ENCODE measurements around the gene THSD4. TPM values are rescaled to one million over a fixed set of nuclear protein-coding genes. Genes with fewer than 3 reads are reported as not detected.

The THSD4 gene
- total RNA-seq, 1 experiment from 2014 or later = 19.5 TPM

DNA sequence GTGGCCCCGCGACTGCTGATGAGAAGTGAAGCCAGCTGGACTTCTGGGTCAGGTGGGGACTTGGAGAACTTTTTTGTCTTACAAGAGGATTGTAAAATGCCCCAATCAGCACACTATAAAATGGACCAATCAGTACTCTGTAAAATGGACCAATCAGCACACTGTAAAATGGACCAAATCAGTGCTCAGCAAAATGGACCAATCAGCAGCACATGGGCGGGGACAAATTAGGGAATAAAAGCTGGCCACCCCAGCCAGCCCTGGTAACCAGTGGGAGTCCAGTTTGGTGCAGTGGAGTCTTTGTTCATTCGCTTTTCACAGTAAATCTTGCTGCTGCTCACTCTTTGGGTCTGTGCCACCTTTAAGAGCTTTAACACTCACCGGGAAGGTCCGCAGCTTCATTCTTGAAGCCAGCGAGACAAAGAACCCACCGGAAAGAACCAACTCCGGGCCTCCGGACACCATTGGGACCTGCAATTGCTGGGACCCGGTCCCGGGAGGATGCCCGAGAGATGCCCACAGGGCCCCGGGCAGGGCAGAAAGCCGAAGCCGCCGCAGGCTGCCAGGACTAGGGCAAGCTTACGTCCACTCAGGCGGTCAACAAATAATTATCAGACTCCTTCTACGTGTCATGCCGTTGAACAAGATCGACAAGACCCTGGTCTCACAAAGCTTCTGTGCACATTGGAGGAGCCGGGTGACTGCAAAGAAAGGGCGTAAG lies 686.8 kb downstream of the THSD4 start:
- no peak for DNase-seq (ENCODE audit: low spot score)

DNA sequence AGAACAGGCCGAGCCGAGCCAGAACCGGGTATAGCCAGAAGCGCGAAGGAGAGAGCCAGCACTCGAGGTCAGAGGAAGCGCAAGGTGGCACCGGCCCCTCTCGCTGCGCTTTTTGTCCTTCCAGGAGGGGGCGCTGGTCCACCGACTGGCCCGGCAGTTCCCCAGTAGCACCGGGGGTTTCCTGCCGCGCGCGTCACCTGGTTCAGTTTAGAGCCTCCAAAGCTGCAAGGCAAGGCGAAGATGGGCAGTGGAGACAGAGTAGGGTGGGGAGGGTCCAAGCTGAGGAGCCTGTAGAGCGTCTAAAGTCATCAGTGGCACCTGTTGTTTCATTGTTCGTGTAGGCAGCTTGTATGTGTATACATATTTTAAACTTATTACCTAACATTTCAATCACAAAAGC lies 687.5 kb downstream of the THSD4 start:
- DNase-seq (ENCODE audit: low spot score) = no peak

DNA sequence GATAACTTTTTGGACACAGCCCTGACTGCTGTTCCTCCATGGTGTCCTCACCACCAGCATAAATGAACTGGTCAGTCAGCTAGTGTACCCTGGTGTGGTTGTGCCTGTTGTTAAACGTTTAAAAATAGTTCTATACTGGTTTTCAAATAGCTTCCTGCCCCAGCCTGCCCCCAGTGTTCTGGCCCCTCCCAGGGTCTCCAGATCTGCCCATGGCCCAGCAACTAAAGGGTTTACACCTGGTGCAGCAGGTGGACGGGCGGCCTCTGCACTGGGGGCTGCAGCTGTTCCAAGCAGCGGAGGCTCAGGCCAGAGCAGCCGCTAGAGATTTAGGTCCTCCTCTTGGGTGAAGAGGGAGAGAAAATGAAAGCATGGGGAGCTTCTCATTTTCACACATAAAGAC lies 689.0 kb downstream of the THSD4 start:
- no peak for DNase-seq (ENCODE audit: low spot score)

DNA sequence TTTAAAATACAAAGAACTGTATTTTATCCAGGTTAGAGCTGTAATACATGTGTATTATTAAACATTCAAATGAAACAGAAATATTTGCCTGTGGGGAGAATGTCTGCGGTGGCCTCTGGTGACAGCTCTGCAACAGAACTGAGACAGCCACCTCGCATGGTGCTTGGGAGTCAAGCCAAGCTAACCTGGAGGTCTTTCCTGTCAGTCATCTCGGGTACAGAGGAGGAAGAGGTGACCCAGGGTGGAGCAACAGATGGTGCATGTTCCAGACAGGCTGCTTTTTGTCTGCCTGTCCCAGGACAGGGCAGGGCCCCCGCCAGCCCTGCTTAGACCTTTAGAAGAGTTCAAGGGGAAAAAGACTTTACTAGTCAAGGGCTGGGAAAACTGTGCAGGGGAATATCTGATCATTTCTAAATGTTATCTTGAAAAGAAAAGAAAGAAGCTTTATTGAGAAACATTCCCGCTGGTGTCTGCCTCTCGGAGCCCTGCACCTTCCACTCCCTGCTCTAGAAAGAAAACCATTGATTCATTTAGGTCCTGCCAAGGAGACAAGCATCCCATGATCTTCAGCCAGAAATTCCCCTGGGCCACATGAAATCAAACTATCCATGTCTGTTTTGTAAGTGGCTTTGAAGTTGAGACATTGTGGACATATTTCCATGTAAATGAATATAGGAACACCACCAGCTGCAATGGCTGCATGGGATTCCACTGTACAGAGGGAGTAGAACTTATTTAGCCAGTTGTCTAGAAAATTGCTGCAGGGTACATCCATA lies 689.6 kb downstream of the THSD4 start:
- no peak for DNase-seq (ENCODE audit: low spot score)

DNA sequence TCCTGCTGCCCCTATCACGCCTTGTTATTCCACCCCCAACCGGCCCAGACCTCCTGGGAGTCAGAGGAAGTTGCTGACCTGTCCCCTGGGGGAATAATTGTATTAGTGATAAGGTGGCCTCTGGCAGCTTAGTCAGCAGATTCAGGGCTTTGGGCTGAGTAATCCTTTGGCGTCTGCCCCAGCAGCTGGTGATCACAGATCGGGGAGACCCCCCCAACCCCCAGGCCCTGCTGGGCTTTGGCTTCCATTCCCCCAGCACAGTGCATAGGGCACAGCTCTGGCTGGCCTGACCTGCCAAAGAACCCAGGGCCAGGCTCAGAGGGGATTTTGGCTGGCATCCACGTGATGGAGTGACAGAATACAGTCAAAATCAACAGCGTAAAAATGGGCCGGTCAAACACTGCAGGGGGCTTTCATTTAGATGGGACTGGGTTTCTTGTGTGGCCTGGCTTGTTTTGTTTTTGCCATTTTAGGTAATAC lies 691.2 kb downstream of the THSD4 start:
- DNase-seq (ENCODE audit: low spot score) = no peak

DNA sequence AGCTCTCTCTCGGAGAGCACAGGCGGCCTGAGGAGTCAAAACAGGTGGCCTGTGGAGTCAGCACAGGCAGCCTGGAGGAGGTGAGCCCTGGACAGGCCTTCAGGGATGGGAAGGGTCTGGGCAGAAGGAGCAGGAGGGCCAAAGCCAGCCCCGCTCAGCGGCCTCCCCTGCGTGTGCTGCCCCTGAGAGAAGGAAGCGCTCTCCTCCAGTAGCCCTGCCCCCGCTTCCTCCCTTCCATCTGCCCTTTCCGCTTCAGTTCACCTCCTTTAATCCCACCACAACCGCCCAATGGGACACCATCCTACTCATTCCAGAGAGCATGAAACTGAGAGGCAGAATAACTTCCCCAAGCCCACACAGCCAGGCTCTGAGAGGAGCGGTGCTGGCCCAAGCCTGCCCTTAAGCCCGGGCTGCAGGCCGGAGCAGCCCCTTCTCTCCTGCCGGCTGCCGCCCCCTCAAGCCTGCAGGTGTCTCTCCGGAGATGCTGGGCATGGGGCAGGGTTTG lies 691.9 kb downstream of the THSD4 start:
- DNase-seq (ENCODE audit: low spot score) = no peak

DNA sequence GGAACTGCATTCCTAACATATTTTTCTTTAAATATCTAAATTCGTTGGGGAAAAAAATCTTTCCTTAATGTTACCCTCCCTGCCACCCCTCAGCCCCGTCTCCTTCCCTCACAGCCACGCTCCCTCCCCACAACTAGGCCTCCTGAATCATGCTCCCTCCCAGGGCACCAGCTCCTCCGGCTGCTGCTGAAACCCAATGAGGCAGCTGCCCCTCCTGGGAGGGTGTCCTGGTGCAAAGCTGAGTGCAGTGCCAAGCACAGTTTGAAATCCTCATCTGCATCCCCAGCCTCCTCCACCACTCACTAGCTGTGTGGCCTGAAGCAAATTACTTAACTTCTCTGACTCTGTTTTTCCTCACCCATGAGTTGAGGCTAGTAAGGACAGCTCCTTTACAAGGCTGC lies 692.4 kb downstream of the THSD4 start:
- no peak for DNase-seq (ENCODE audit: low spot score)

DNA sequence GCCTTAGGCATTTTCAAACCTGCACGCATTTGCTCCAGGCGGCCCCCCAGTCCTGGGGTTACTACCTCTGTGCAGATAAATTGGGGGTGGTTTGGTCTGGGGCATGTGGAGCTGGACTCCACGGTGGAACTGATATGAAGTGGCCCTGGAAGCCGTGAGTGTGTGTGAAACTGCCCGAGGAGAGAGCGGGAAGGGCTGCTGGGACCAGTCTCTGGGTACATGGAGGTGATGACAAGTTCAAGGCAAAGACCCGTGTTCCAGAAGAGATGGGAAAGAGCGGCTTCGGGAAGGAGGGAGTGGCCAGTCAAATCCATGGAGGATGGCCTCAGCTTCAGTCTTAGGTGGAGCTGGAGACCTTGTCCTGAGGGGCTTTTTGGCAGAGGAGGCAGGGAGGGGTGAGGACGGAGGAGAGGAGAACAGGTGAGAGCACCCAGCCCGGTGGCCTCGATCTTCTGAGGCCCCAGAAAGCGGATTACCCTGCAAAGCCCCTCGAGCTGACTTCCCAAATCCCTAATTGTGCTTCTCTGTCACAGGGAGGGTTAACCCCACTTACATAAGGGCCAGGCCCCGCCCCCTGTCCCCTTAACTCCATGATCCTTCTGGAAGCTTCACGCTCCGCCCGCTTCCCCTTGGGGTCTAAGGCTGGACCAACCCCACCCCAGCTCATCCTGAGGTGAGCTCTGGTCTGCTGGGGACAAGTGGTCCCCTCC lies 693.2 kb downstream of the THSD4 start:
- DNase-seq (ENCODE audit: low spot score) = no peak

DNA sequence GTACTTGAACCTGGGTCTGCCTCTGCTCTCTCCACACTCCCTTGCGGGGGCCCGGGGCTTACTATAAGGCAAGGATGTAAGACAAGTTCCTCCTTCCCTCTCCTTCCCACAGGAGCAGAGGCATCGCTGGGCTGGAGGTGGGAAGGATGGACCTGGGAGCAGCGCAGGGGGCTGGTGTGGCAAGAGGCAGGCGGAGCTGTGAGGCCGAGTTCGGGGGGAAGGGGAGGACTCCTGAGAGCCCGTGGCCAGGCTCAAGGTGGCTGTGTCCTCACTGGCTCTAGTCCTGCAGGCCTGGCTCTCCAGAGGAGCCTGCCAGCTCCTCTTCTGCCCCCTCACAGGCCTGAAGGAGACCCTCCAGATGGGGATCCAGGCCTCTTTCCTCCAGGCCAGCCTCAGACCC lies 694.1 kb downstream of the THSD4 start:
- DNase-seq (ENCODE audit: low spot score) = no peak

DNA sequence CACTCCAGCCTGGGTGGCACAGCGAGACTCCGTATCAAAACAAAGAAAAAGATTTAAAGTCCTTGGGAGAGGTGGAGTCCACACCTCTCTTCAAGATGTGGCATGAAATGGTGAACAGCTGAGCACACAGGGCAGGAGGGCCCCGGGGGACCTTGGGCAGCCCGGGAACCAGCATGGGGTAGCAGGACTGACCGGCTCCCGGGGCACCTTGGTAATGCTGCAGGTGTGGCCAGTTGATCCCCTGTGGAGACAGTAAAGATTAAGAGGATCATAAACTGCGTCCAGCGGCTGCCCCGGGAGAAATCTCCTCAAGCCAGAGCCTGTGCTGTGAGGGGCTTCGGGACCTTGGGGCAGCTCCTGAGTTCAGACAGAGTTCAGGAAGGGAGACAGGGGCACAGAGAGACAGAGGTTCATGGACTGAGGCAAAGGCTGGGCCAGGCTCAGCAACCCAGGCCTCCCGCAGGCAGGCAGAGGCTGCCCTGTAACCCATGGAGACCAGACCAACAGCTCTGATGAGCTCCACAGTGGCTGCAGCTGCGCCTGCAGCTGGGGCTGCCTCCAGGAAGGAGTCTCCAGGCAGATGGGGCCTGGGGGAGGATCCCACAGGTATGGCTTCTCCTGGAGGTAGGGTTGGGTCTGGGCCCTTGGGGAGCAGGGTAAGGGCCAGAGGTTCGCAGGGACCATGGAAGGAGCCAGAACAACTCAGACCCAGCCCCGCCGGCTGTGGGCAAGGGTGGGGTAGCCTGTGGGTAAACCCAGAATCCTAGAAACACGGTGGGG lies 695.2 kb downstream of the THSD4 start, which contains the start of gene NR2E3:
NR2E3 (plus strand) TSS at position 299 of the 780 bp plus-strand sequence; CDS start at position 489, 190 bp downstream.
- DNase-seq (ENCODE audit: low spot score) = peak; percentile 22

DNA sequence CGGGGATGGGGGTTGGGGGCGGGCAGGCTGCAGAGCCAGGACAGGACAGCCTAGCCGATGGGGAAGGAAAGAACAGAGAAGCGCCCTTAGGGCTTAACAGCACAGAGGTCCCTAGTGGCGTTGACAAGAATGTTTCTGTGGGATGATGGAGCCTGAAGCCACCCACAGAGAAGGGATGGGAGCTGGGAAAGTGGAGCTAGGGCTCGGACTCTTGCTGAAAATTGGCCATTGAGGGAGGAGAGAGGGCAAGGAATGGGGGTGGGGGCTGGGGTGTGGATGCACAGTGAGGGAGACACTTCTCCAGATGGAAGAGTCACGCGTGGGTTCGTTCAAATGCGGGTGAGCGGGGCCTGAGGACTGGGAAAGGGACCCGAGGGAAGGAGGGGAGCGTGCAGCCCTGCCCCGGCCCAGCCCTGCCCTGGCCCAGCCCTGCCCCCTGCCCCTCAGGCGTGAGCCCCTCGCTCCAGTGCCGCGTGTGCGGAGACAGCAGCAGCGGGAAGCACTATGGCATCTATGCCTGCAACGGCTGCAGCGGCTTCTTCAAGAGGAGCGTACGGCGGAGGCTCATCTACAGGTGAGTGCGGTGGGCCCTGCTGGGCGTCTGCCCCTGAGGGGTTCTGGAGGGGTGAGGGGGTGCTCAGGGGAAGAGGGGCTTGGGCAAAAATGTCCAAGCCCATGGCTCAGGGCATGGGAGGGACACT lies 695.9 kb downstream of the THSD4 start:
- DNase-seq (ENCODE audit: low spot score) = no peak

DNA sequence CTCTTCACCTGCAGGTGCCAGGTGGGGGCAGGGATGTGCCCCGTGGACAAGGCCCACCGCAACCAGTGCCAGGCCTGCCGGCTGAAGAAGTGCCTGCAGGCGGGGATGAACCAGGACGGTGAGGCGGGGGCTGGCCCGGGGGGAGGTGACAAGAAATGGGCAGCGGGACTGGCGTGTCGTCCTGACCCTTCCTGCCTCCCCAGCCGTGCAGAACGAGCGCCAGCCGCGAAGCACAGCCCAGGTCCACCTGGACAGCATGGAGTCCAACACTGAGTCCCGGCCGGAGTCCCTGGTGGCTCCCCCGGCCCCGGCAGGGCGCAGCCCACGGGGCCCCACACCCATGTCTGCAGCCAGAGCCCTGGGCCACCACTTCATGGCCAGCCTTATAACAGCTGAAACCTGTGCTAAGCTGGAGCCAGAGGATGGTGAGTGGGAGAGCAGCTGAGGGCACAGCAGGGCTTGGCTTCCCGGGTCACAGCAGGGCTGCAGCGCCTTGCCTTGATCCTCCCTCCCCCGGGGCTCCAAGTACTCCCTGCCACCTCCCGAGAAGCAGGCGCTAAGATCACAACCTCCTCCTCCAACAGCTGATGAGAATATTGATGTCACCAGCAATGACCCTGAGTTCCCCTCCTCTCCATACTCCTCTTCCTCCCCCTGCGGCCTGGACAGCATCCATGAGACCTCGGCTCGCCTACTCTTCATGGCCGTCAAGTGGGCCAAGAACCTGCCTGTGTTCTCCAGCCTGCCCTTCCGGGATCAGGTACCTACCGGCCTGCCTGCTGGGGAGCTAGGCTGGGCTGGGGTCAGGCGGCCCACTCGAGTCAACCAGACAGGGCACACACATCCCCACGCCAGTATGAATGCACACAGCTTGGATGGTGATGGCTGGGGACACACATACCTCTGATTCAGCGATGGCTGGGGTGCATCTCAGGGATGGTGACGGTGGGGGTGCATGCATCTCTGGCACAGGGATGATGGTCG lies 696.8 kb downstream of the THSD4 start:
- DNase-seq (ENCODE audit: low spot score) = no peak

DNA sequence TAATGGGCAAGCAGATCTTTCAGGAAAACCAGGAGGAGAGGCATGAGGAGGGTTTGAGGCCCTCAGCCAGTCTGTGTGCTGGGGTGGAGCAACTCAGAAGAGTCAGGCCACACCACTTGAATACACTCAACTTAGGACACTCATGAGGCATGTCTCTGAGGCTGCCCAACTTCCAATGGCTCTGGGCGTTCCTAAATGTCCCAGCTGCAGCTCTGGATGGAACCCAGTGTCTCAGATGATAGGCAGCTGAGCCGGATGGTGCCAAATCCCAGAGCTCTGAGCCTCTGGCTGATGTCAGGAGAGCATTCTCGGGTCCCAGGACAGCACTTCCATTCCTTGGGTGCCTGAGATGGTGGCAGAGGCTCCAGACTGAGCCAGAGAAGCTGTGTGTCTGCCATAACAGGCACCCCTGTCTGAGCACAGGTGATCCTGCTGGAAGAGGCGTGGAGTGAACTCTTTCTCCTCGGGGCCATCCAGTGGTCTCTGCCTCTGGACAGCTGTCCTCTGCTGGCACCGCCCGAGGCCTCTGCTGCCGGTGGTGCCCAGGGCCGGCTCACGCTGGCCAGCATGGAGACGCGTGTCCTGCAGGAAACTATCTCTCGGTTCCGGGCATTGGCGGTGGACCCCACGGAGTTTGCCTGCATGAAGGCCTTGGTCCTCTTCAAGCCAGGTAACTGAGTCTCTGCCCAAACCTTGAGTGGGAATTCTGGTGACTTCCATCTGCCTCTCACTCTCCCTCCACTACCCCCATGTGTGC lies 697.9 kb downstream of the THSD4 start:
- DNase-seq (ENCODE audit: low spot score) = no peak

DNA sequence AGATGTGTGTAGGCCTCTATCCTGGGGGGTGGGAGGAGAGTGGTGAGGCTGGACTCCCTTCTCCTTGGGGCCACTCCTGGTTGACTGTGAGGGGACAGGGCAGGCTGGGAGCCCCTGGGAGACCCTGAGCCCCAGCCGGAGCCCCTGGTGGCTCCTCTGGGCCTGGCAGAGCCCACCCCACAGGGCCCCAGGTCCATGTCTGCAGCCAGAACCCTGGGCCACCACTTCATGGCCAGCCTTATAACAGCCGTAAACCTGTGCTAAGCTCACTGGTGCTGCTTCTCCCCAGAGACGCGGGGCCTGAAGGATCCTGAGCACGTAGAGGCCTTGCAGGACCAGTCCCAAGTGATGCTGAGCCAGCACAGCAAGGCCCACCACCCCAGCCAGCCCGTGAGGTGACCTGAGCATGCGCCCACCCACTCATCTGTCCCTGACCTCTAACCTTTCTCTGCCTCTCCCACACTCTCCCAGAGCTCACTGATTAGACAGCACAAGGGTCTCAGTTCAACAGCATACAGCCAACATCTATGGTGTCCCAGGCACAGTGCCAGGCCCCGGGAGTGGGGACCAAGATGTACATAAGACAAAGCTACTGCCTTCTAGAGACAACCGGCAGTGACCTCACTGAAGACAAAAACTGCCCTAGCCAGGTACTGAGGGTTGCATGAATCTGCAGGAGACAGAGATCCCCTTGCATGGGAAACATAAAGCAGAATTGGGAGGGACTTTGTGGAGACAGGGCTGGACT lies 698.6 kb downstream of the THSD4 start:
- no peak for DNase-seq (ENCODE audit: low spot score)

DNA sequence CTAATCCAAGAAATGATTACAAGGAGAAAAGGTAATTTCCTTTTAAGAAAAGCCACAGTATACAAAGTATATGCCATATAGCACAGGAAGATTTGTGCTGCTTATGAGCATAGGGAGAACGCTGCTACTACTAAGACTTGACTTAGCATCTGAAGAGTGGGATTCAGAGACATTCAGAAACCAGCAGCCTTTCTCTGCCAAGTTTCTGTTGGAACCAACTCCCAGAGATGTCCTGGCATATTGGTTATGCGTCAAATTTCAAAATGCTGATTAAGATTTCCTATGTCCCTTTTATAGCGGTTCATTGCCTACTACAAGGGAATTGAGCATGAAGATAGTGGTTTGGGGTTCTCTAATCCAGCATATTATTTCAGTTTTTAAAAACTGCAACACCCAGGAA lies 700.0 kb downstream of the THSD4 start:
- no peak for DNase-seq (ENCODE audit: low spot score)

DNA sequence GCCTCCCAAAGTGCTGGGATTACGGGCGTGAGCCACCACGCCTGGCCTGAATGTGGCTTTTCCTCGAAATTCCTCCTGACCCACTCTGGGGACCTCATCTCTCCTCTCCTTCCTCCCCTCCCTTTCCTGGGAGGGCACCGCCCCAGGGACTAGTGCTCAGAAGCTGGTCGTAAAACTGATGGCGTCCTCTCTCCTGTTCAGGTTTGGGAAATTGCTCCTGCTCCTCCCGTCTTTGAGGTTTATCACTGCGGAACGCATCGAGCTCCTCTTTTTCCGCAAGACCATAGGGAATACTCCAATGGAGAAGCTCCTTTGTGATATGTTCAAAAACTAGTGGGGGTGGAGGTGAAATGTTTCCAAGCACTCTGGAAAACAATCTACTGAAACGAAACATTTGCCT lies 702.1 kb downstream of the THSD4 start:
- DNase-seq (ENCODE audit: low spot score) = no peak

DNA sequence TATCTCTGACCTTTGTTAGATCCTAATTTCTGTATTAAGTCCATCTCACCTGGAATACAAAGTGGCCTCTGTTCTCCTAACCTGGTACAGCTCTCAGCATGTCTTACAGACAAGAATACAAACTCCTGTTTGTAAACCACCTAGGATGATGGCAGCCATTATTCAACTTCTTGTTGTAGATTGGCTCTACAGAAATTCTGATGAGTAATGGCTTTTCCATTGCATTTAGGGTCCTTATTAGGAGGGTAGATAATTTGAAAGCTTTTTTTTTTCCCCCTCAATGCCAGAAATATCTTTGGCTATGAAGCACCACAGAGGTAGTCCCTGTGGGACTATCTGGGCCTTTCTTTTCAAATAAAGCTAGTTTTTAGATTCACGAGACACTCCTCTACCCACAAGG lies 704.9 kb downstream of the THSD4 start:
- DNase-seq (ENCODE audit: low spot score) = no peak

DNA sequence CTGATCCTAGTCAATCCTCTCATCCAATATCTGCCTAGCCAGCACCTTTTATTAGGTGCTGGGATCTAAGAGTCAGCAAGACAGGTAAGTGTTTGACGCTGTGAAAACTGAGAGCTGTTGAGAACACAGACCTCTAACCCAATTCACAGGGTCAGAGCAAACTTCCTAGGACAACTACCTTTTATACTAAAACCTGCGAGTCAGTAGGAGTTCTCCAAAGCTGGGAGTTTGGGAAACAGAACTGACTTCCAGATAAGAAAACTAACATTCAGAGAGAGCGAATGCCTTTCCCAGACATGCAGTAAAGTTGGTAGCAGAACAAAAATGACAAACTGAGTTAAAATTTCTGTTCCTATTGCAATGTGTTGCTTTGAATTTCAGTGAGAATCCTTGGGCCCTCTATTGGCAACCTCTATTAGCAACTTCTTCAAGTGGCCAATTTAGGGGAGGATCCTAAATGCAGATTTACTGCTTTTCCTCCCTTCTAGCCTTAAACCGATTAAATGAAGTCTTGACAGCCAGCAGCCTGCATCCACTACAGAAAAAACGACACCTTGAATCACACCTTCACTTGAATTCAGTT lies 706.4 kb downstream of the THSD4 start:
- DNase-seq (ENCODE audit: low spot score) = no peak
